Dermis lymphatic vessel endothelial cell (primary cell): ENCODE results near the gene ACSF2. TPM values are rescaled to one million over a fixed set of nuclear protein-coding genes. Genes with fewer than 3 reads are reported as not detected.

Source experiments
- total RNA-seq: library from RNA; depleted of rRNA; stranded (reverse); fragments of >200 nt; gene quantifications from 2 replicates; pipeline ENCODE4 v1.2.1, GENCODE V29; 2014

ACSF2 gene
- 6.1 and 8.3 TPM in 2 replicates for total RNA-seq

GRCh38 chr17:50425682-50426471 is at the start of gene ACSF2:
ACSF2 (plus strand) TSS chr17:50426218; CDS start chr17:50426262, 44 bp downstream.

DNA sequence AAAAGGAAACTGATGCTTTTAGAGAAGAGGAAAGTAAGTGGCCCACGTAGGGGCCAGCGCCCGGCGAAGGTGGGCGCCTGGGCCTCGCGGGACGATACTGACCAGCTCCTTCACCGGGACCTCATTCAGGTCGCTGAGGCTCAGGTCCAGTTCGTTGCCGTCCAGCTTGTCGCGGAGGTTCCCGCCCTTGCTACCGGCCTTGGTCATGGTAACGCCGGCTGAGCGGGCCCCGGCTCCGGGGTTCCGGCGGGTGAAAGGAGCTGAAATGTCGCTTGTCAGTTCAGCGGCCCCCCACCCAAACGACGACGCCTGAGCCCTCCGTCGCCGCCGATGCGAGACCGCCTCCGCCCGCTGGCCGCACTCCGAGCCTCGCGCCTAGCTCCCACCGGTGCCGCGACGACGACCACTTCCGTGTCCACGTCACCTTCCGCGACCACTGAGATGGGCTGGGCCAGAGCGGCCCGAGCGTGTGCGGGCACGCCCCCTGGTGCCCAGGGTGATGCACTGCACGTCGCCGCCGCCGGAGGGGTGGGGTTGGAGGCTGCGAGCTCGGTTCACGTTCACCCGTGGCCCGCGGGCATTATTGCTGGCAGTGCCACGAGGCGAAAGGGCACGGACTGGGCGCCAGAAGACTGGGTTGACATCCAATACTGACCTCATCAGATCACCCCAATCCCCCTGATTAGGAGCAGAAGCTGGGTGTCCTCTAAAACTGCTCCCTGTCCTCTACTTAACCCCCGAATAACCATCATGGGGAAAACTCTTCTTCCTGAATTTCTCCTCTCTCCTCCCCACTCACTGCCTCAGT is 28.7 kb upstream of the ACSF2 start, which contains the start of gene LRRC59:
Gene LRRC59, minus strand, starts transcription at position 413 of the 808 bp plus-strand sequence. Its CDS starts 206 bp downstream, at position 207.

DNA sequence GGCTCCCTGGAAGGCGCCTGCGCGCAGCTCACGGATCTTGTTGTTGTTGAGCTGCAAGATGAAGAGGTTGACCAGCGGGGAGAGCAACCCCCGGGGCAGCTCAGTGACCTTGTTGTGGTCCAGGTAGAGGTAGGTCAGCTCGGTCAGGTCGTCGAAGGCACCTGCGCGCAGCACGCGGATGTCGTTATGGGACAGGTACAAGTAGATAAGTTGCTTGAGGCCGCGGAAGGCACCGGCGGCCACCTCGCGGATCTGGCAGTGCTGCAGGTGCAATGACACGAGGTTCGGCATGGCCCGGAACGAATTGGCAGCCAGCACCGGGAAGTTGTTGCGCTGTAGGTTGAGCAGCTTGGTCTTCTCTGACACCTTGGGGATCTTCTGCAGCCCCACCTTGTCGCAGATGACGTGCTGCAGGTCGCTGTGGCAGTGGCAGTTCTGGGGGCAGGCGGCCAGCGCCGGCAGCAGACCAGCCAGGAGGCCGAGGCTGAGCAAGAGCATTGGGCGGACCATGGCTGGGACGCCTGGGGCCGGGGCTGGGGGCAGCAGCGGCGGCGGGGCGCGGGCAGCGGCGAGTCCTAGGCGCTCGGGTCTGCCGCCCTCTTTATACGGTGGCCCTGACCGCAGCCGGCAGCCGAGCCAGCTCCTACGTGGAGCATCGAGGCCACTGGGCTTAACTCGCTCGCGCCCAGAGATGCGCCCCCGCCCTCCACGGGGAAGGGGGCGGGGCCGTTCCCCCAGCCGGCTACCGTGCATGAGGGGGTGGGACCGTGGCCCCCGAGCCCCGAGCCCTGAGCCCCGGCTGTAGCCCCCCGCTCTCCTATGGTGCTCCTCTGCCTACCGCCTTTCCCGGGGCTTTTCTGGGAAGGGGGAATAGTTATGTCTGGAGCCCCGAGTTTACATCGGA is 42.5 kb downstream of the ACSF2 start, which contains the start of gene CHAD:
Gene CHAD, minus strand, starts transcription at position 577 of the 904 bp plus-strand sequence. Its CDS starts 67 bp downstream, at position 510.

DNA sequence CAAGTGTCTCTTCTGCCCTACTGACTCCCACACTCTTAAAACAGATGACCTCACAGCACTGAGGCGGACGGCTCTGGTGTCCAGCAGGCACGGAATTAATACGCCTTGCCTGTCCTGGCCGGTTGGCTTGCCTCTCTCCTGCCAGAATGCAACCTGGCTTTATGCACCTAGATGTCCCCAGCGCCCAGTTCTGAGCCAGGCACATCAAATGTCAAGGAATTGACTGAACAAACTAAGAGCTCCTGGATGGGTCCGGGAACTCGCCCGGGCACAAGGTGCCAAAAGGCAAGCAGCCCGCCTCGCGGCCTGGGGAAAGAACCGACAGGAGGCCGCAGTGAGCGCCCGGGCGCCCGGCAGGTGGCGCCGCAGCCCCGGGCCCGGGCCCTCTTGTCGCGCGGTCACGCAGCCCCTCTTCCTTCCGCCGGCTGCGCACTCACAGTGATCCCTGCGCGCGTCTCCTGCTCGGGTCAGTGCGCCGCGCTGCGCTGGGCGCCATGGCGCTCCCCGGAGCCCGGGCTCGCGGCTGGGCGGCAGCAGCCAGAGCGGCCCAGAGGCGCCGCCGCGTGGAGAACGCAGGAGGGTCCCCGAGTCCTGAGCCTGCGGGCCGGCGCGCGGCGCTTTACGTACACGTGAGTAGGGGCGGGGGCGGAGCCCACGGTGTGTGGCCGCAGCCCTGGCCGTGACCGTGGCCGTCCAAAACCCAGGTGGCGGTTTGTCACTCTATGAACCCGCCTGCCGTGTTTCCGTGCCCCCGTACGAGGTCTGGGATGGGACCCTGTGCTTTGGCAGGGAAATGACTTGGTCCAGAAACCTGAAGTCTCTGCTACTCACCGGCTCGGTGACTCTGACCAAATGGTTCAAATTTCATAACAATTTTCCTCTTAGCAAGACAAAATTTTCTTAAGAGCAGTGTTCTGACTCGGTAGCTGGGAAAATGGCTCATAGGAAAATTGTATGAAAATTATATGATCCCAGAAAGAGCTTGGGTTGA is 52.7 kb downstream of the ACSF2 start, which contains the start of gene RSAD1:
Gene RSAD1, plus strand, starts transcription at position 470 of the 991 bp plus-strand sequence. Its CDS starts 25 bp downstream, at position 495.

GRCh38 chr17:50507871-50508572 is 82.0 kb downstream of the ACSF2 start, which contains the start of gene MYCBPAP:
MYCBPAP (plus strand) TSS chr17:50508439; CDS start chr17:50508675, 236 bp downstream.

Other genes with a start within 250 kb of the ACSF2 start
- 8.3 and 49.2 TPM in 2 replicates for gene COL1A1, start 224.6 kb upstream of the ACSF2 start, total RNA-seq
- gene TMEM92, start 151.8 kb upstream of the ACSF2 start, total RNA-seq = 0.17 TPM in 1 of 2 replicates, not detected in the other
- 16.2 and 17.8 TPM in 2 replicates for gene XYLT2, start 80.1 kb upstream of the ACSF2 start, total RNA-seq
- gene MRPL27, start 53.0 kb upstream of the ACSF2 start, total RNA-seq = 50.8 and 57.0 TPM in 2 replicates
- 0.65 and 0.77 TPM in 2 replicates for gene EME1, start 53.0 kb upstream of the ACSF2 start, total RNA-seq
- gene LRRC59, start 28.7 kb upstream of the ACSF2 start, total RNA-seq = 86.5 and 86.7 TPM in 2 replicates
- gene CHAD, start 42.7 kb downstream of the ACSF2 start, total RNA-seq = not detected in 2 replicates
- gene RSAD1, start 52.6 kb downstream of the ACSF2 start, total RNA-seq = 15.0 and 16.5 TPM in 2 replicates
- gene MYCBPAP, start 82.2 kb downstream of the ACSF2 start, total RNA-seq = 0.11 and 0.77 TPM in 2 replicates
- under 0.01 TPM in 2 replicates for gene EPN3, start 106.5 kb downstream of the ACSF2 start, total RNA-seq
- gene SPATA20, start 121.0 kb downstream of the ACSF2 start, total RNA-seq = 21.6 and 31.0 TPM in 2 replicates
- not detected in 2 replicates for gene CACNA1G, start 134.5 kb downstream of the ACSF2 start, total RNA-seq
- gene ABCC3, start 208.7 kb downstream of the ACSF2 start, total RNA-seq = 0.11 and 0.52 TPM in 2 replicates